Panc1 (cell line): ENCODE data around the gene ABCC12. TPM values are rescaled to one million over a fixed set of nuclear protein-coding genes. Genes with fewer than 3 reads are reported as not detected.

Source experiments
- ATAC-seq: fragments of 200-7000 bp; cut with Tn5 transposase; 2 replicates; pipeline ENCODE4 v1.9.1; 2020; ENCODE audit warnings: mild to moderate bottlenecking, moderate library complexity
- BruUV-seq: library from RNA; stranded (reverse); fragments of 400-500 nt; replicated peaks from 2 replicates; lab custom pipeline; 2021; lab: Mats Ljungman, UMichigan
- CTCF ChIA-PET: fragments of 300-600 bp; sonication (Branson Sonifier 250); formaldehyde crosslinking; loops from one replicate; lab custom pipeline; 2022; ENCODE audit warnings: antibody characterized with exemption; lab: Charles Lee
- POLR2A ChIA-PET: fragments of 300-600 bp; sonication (Branson Sonifier 250); formaldehyde crosslinking; loops from one replicate; lab custom pipeline; 2022; ENCODE audit warnings: antibody characterized with exemption; lab: Charles Lee
- DNase-seq: peaks from one replicate; pipeline ENCODE4 v3.0.0-alpha.2; 2010; ENCODE audit warnings: low read depth, low spot score
- H3K27ac ChIP-seq: 2 replicates; pipeline ENCODE4 v1.5.1; 2011; ENCODE audit warnings: mild to moderate bottlenecking, low read length, inconsistent platforms
- H3K27me3 ChIP-seq: fragments of 200-500 bp; sonication (Bioruptor generic); 2 replicates; pipeline ENCODE4 v1.6.0; 2014; ENCODE audit warnings: low read length, inconsistent platforms; ENCODE audit not compliant: control insufficient read depth, insufficient read depth
- H3K36me3 ChIP-seq: fragments of 200-500 bp; sonication (Bioruptor generic); 2 replicates; pipeline ENCODE4 v1.5.1; 2014; ENCODE audit warnings: inconsistent platforms, mild to moderate bottlenecking, low read length, moderate library complexity; ENCODE audit not compliant: control insufficient read depth, insufficient read depth
- H3K4me1 ChIP-seq: 2 replicates; pipeline ENCODE4 v1.5.1; 2011; ENCODE audit warnings: inconsistent platforms, mild to moderate bottlenecking, low read length, moderate library complexity; ENCODE audit not compliant: control insufficient read depth, insufficient read depth
- H3K4me3 ChIP-seq, 2 experiments: 2 replicates each; pipeline ENCODE4 v1.5.1; 2011 to 2012; ENCODE audit warnings: low read depth in 2 of 2, low read length in 2 of 2, mild to moderate bottlenecking in 2 of 2, inconsistent platforms in 1 of 2, moderate library complexity in 1 of 2
- H3K9me3 ChIP-seq: fragments of 200-500 bp; sonication (Bioruptor generic); 2 replicates; pipeline ENCODE4 v1.5.1; 2014; ENCODE audit warnings: low read depth, mild to moderate bottlenecking, inconsistent platforms, low read length, moderate library complexity; ENCODE audit not compliant: control insufficient read depth, insufficient read depth
- POLR2AphosphoS5 ChIP-seq: IDR thresholded peaks from 2 replicates; pipeline ENCODE4 v1.6.1; 2012; ENCODE audit warnings: mild to moderate bottlenecking, low read depth, low read length, moderate library complexity
- SIN3A ChIP-seq: IDR thresholded peaks from 2 replicates; pipeline ENCODE4 v1.6.1; 2012; ENCODE audit warnings: low read depth, mild to moderate bottlenecking, low read length, moderate library complexity, borderline replicate concordance; ENCODE audit not compliant: insufficient read depth
- TCF7L2 ChIP-seq: IDR thresholded peaks from 2 replicates; pipeline ENCODE4 v1.6.1; 2011; ENCODE audit warnings: mild to moderate bottlenecking, low read depth, low read length, inconsistent platforms
- in situ Hi-C: cut with HindIII; loops from 2 replicates; pipeline ENCODE4 v1.10.0; 2016; ENCODE audit warnings: low sequenced_read_pairs, low pct_unique_long_range_greater_than_20kb
- intact Hi-C: fragments of 100-400 bp; cut with micrococcal nuclease; formaldehyde crosslinking; loops from one replicate; pipeline ENCODE4 v1.10.0; 2022; ENCODE audit not compliant: unreplicated experiment
- total RNA-seq: library from RNA; stranded (reverse); gene quantifications from one replicate; pipeline ENCODE4 v1.2.1, GENCODE V29; 2021; ENCODE audit not compliant: unreplicated experiment
- TF ChIP-seq, protein P1 (sequence below): fragments of 450-650 bp; IDR thresholded peaks from 2 replicates; pipeline ENCODE4 v1.5.1; 2017; ENCODE audit warnings: mild to moderate bottlenecking
- TF ChIP-seq, protein P2 (sequence below), 2 experiments: IDR thresholded peaks; 2 replicates each; pipeline ENCODE4 v1.6.1; 2011 to 2012; ENCODE audit warnings: low read depth in 2 of 2, control low read depth in 1 of 2, low read length in 1 of 2, mild to moderate bottlenecking in 1 of 2, moderate library complexity in 1 of 2; ENCODE audit not compliant: insufficient read depth in 1 of 2

Gene ABCC12
- total RNA-seq, 1 experiment from 2014 or later = not detected

- Histone ChIP-seq H3K9me3 (no peaks in the 10 kb centered on the region), H3K36me3 (no peaks in the 10 kb centered on the region), H3K27ac (no peak overlapping the region), H3K4me3 (no peak overlapping the region), H3K4me1 (peaks cover 3% of the 10 kb centered on the region), H3K27me3 (no peaks in the 10 kb centered on the region)
- BruUV-seq = no TSS peak
- in situ Hi-C loops = no loop called here
- ChIA-PET POLR2A (no interaction called here), CTCF (no interaction called here)
- no peak for DNase-seq
- intact Hi-C loops = no loop called here
- ATAC-seq = no peak
- TF ChIP-seq SIN3A (no peak), POLR2AphosphoS5 (no peak), TCF7L2 (no peak)
- TF ChIP-seq, protein P1, sequence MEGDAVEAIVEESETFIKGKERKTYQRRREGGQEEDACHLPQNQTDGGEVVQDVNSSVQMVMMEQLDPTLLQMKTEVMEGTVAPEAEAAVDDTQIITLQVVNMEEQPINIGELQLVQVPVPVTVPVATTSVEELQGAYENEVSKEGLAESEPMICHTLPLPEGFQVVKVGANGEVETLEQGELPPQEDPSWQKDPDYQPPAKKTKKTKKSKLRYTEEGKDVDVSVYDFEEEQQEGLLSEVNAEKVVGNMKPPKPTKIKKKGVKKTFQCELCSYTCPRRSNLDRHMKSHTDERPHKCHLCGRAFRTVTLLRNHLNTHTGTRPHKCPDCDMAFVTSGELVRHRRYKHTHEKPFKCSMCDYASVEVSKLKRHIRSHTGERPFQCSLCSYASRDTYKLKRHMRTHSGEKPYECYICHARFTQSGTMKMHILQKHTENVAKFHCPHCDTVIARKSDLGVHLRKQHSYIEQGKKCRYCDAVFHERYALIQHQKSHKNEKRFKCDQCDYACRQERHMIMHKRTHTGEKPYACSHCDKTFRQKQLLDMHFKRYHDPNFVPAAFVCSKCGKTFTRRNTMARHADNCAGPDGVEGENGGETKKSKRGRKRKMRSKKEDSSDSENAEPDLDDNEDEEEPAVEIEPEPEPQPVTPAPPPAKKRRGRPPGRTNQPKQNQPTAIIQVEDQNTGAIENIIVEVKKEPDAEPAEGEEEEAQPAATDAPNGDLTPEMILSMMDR = no peak
- TF ChIP-seq, protein P2, sequence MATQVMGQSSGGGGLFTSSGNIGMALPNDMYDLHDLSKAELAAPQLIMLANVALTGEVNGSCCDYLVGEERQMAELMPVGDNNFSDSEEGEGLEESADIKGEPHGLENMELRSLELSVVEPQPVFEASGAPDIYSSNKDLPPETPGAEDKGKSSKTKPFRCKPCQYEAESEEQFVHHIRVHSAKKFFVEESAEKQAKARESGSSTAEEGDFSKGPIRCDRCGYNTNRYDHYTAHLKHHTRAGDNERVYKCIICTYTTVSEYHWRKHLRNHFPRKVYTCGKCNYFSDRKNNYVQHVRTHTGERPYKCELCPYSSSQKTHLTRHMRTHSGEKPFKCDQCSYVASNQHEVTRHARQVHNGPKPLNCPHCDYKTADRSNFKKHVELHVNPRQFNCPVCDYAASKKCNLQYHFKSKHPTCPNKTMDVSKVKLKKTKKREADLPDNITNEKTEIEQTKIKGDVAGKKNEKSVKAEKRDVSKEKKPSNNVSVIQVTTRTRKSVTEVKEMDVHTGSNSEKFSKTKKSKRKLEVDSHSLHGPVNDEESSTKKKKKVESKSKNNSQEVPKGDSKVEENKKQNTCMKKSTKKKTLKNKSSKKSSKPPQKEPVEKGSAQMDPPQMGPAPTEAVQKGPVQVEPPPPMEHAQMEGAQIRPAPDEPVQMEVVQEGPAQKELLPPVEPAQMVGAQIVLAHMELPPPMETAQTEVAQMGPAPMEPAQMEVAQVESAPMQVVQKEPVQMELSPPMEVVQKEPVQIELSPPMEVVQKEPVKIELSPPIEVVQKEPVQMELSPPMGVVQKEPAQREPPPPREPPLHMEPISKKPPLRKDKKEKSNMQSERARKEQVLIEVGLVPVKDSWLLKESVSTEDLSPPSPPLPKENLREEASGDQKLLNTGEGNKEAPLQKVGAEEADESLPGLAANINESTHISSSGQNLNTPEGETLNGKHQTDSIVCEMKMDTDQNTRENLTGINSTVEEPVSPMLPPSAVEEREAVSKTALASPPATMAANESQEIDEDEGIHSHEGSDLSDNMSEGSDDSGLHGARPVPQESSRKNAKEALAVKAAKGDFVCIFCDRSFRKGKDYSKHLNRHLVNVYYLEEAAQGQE (IDR thresholded peaks at IDR 0.05; ENCODE audit: insufficient read depth in 1 of 2, low read depth in 2 of 2, low read length in 1 of 2) = no peak
These were observed 4.8 kb upstream of the ABCC12 start for GRCh38 chr16:48160575-48160974.

DNA sequence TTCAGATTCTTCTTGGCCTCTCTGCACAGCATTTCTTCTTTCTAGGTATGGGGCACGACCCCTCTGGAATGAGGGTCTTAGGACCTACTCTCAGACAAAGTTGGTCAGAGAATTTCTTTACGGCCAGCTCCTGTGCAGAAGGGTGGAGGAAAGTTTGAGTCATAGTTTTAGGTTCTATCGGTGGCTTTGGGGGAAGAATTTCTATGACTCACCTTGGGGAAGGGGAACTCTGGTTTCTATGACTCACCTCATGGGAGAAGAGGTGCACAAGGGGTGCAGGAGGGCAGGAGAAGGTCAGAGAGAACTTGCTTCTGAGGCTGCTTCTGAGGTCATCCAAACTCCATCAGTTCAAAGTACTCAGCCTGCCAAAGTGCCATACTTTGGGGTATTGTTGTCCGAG is 2.5 kb upstream of the ABCC12 start:
- no peak for DNase-seq
- ChIA-PET POLR2A (no interaction called here), CTCF (no interaction called here)
- in situ Hi-C loops (no loop called here), intact Hi-C loops (loop anchor here (10.0 kb wide), 1 partner anchor 1113 kb away; no protein-coding TSS in a partner anchor)
- TF ChIP-seq, protein P2 (IDR thresholded peaks at IDR 0.05; ENCODE audit: insufficient read depth in 1 of 2, low read depth in 2 of 2, low read length in 1 of 2) = no peak
- TF ChIP-seq POLR2AphosphoS5 (no peak), TCF7L2 (no peak), SIN3A (no peak)
- TF ChIP-seq, protein P1 = no peak
- BruUV-seq = no TSS peak
- H3K4me3 ChIP-seq = no peak overlapping the region
- H3K36me3 ChIP-seq = no peaks in the 10 kb centered on the region
- peaks cover 2% of the 10 kb centered on the region; the same call in 1 of the 2 replicates for H3K4me1 ChIP-seq
- H3K9me3 ChIP-seq = no peaks in the 10 kb centered on the region
- no peak; the same call in 1 of the 2 replicates for ATAC-seq
- peak overlapping the region; percentile 36; the same call in 1 of the 2 replicates for H3K27ac ChIP-seq
- no peaks in the 10 kb centered on the region for H3K27me3 ChIP-seq
